ENCODE data around the gene SUN5.

The SUN5 gene

DNA sequence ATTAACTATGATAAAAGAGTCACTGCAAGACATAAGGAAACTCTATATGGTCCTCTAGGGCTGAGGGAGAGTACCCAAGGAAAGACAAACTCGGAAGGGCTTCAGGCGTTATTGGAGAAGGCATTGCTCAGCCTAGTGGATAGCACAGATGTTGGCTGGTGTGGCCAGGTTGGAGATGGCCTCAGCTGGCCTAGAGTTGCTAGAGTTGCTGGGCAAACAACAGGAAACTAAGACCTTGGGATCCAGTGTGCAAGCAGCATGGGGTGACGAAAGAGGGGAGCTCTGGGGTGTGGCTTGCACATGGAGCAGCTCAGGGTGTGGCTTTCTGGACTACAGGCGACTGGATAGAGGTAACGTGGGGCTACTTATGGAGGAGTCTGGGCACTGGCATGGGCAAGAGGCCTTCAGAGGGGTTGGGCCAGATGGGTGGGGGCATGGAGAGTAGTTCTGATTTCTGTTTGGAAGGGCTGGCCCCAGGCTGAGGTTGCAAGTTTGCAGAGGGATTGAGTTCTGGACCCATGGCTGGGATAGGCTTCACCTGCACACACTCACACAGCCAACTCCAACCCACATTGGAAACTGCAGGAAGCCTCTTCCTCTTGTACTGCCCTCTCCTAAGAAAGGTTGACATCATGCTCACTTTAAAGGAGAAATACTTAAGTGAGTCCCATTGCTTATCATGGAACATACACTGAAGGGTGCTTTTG is 22.0 kb upstream of the SUN5 start:
- Histone ChIP-seq H3K4me3 (ENCODE audit: extremely low read depth, insufficient read depth, low read length, poor library complexity, severe bottlenecking) (no peak overlapping the region), H3K27ac (ENCODE audit: low read depth, low read length, severe bottlenecking) (no peak overlapping the region), H3K36me3 (ENCODE audit: control insufficient read depth, insufficient read depth, low read length) (no peaks in the 10 kb centered on the region), H3K4me1 (ENCODE audit: control insufficient read depth, insufficient read depth, low read length, poor library complexity, severe bottlenecking) (no peaks in the 10 kb centered on the region), H3K9me3 (ENCODE audit: control insufficient read depth, low read length) (no peaks in the 10 kb centered on the region)
- WGBS, 2 experiments (ENCODE audit: insufficient coverage in 2 of 2), result 60 to 76% methylated on average over 3 to 5 of the region's 5 CpGs

GRCh38 chr20:33025318-33025876 is 21.2 kb upstream of the SUN5 start:
- H3K4me1 ChIP-seq (ENCODE audit: control insufficient read depth, insufficient read depth, low read length, poor library complexity, severe bottlenecking), result no peaks in the 10 kb centered on the region
- no peak overlapping the region for H3K4me3 ChIP-seq (ENCODE audit: extremely low read depth, insufficient read depth, low read length, poor library complexity, severe bottlenecking)
- no peaks in the 10 kb centered on the region for H3K9me3 ChIP-seq (ENCODE audit: control insufficient read depth, low read length)
- 69 to 76% methylated on average over 8 to 9 of the region's 9 CpGs for WGBS, 2 experiments (ENCODE audit: insufficient coverage in 2 of 2)
- no peaks in the 10 kb centered on the region for H3K36me3 ChIP-seq (ENCODE audit: control insufficient read depth, insufficient read depth, low read length)
- H3K27ac ChIP-seq (ENCODE audit: low read depth, low read length, severe bottlenecking), result no peak overlapping the region

- H3K9me3 ChIP-seq (ENCODE audit: control insufficient read depth, low read length), result no peaks in the 10 kb centered on the region
- no peak overlapping the region for H3K4me3 ChIP-seq (ENCODE audit: extremely low read depth, insufficient read depth, low read length, poor library complexity, severe bottlenecking)
- no peaks in the 10 kb centered on the region for H3K36me3 ChIP-seq (ENCODE audit: control insufficient read depth, insufficient read depth, low read length)
- WGBS, 2 experiments (ENCODE audit: insufficient coverage in 2 of 2), result 88 to 96% methylated on average over 2 to 4 of the region's 5 CpGs
- no peaks in the 10 kb centered on the region for H3K4me1 ChIP-seq (ENCODE audit: control insufficient read depth, insufficient read depth, low read length, poor library complexity, severe bottlenecking)
- H3K27ac ChIP-seq (ENCODE audit: low read depth, low read length, severe bottlenecking), result no peak overlapping the region
Measured at GRCh38 chr20:33024609-33025317, 20.5 kb upstream of the SUN5 start.

DNA sequence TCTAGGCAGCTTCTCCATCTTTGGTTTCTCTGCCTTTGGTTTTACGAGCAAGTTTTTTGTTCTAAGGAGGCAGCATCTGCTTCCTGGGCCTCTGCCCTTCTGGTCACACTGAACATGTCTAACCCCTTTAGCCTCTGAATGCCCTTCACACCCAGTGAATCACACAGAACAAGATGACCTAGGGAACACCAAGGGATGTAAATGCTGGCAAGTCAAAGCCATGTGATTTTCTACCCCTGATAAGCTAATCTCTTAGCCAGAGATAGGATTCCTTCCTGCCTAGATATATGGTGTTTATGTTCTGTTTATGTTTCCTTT is 20.0 kb upstream of the SUN5 start:
- WGBS, 2 experiments (ENCODE audit: insufficient coverage in 2 of 2), result 82 to 100% methylated on average over 1 of the region's 1 CpG
- Histone ChIP-seq H3K4me1 (ENCODE audit: control insufficient read depth, insufficient read depth, low read length, poor library complexity, severe bottlenecking) (no peaks in the 10 kb centered on the region), H3K36me3 (ENCODE audit: control insufficient read depth, insufficient read depth, low read length) (no peaks in the 10 kb centered on the region), H3K27ac (ENCODE audit: low read depth, low read length, severe bottlenecking) (no peak overlapping the region), H3K4me3 (ENCODE audit: extremely low read depth, insufficient read depth, low read length, poor library complexity, severe bottlenecking) (no peak overlapping the region), H3K9me3 (ENCODE audit: control insufficient read depth, low read length) (no peaks in the 10 kb centered on the region)

DNA sequence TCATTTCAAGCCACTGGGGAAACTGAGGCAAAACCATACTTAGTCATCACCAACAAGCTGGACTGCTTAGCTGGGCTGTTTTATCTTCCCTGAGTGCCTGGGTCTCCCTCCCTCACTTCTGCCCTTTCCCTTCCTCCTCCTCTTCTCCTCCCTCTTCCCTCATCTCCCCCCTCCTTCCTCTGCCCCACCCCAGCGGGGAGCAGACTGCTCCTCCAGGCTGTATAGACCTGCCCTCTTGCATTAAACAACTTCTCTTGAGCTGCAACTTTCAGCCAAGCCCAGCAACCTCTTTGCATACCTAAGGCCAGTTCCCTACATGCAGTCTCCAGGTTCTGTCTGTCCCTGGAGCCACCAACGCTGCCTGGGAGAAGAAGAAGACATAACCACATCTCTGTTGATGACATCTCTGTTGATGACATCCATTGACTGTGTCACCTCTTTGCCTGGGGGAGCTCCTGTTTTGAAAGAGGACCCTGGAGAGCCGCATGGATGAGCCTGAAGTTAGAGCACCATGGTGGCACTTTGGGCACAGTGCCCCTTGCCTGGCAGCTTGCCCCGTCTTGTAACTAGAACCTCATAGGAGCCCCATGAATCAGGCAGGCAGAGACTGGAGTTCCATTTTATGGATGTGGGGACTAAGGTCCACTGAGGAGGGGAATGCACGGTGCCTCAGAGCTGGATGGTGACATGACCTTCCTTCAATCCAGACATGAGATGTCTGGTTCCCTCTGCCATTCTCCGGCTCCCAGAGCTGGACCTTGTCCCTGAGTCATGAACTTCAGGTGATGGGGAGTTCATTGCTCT is 19.4 kb upstream of the SUN5 start:
- 76 to 77% methylated on average over 5 of the region's 6 CpGs for WGBS, 2 experiments (ENCODE audit: insufficient coverage in 2 of 2)
- Histone ChIP-seq H3K9me3 (ENCODE audit: control insufficient read depth, low read length) (no peaks in the 10 kb centered on the region), H3K27ac (ENCODE audit: low read depth, low read length, severe bottlenecking) (no peak overlapping the region), H3K4me3 (ENCODE audit: extremely low read depth, insufficient read depth, low read length, poor library complexity, severe bottlenecking) (no peak overlapping the region), H3K4me1 (ENCODE audit: control insufficient read depth, insufficient read depth, low read length, poor library complexity, severe bottlenecking) (no peaks in the 10 kb centered on the region), H3K36me3 (ENCODE audit: control insufficient read depth, insufficient read depth, low read length) (no peaks in the 10 kb centered on the region)

DNA sequence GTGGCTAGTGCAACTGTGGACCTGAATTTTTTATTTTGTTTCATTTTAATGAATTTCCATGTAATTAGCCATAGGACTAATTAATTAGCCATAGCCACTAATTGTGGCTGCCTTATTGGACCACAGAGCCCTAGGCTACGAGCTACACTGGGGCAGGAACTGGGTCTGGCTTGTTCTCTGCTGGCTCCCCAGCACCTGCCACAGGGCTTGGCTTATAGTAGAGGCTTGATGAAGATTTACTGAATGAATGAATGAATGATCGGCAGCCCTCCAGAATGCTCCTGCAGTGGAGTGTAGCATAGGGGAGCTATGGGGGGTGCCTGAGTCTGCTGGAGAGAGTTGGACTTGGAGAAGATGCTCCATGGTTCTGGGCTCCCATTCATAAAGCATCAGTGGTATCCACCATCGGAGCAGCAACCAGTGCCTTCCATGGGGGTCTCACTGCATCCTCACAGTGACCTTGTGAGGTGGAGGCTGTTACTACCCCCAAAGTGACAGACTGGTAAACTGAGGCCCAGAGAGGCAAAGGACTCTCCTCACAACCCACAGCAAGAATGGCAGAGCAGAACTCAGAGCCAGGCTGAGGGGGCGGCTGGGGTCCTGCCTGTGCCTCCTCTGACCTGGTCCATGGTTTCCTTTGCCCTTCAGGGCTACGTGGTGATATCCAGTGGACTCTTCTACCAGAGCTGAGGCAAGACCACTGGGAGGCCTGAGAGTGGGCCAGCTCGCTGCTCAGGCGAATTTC is 18.6 kb upstream of the SUN5 start:
- Histone ChIP-seq H3K27ac (ENCODE audit: low read depth, low read length, severe bottlenecking) (no peak overlapping the region), H3K9me3 (ENCODE audit: control insufficient read depth, low read length) (no peaks in the 10 kb centered on the region), H3K4me3 (ENCODE audit: extremely low read depth, insufficient read depth, low read length, poor library complexity, severe bottlenecking) (no peak overlapping the region), H3K36me3 (ENCODE audit: control insufficient read depth, insufficient read depth, low read length) (no peaks in the 10 kb centered on the region), H3K4me1 (ENCODE audit: control insufficient read depth, insufficient read depth, low read length, poor library complexity, severe bottlenecking) (no peaks in the 10 kb centered on the region)
- WGBS, 2 experiments (ENCODE audit: insufficient coverage in 2 of 2), result 85 to 90% methylated on average over 6 of the region's 7 CpGs

DNA sequence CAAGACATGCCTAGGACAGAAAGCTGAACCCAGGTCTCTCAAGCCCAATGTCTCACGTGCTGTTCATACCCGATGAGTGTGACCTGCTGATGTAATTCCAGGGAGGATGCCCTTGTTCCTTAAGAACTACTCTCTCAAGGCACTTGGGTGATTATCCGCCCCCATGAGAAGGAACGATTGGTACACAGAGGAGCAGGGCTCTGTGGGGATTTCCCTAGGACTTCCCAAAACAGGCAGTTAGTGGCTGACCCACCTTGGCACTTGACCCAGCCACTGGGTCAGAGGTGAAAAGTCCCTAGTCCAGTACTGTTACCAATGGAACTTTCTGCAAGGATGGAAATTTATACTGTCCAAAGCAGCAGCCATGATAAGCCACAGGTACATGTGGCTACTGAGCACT is 18.1 kb upstream of the SUN5 start:
- Histone ChIP-seq H3K4me3 (ENCODE audit: extremely low read depth, insufficient read depth, low read length, poor library complexity, severe bottlenecking) (no peak overlapping the region), H3K9me3 (ENCODE audit: control insufficient read depth, low read length) (no peaks in the 10 kb centered on the region), H3K4me1 (ENCODE audit: control insufficient read depth, insufficient read depth, low read length, poor library complexity, severe bottlenecking) (no peaks in the 10 kb centered on the region), H3K27ac (ENCODE audit: low read depth, low read length, severe bottlenecking) (no peak overlapping the region), H3K36me3 (ENCODE audit: control insufficient read depth, insufficient read depth, low read length) (no peaks in the 10 kb centered on the region)
- WGBS, 2 experiments (ENCODE audit: insufficient coverage in 2 of 2), result 86 to 95% methylated on average over 3 to 4 of the region's 4 CpGs

DNA sequence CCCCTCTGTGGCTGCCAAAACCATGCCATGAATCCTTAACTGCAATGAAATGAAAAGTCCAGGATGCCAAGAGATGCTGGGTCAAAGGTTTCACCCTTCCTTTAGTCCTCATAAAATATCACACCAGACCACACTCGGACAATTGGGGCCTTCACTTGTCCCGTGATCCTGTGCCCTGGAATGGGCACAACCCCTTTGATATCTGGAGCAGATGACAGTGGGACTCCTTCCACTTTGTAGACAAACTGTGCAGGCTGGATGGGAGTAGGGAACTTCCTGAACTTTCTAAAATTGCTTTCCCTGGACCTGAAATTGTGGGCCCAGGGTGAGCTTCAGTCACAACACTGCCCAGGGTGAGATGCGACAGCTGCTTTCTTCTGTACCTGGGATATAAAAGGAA is 17.6 kb upstream of the SUN5 start:
- no peaks in the 10 kb centered on the region for H3K9me3 ChIP-seq (ENCODE audit: control insufficient read depth, low read length)
- no peaks in the 10 kb centered on the region for H3K4me1 ChIP-seq (ENCODE audit: control insufficient read depth, insufficient read depth, low read length, poor library complexity, severe bottlenecking)
- H3K4me3 ChIP-seq (ENCODE audit: extremely low read depth, insufficient read depth, low read length, poor library complexity, severe bottlenecking), result no peak overlapping the region
- WGBS, 2 experiments (ENCODE audit: insufficient coverage in 2 of 2), result 77 to 84% methylated on average over 3 of the region's 3 CpGs
- no peaks in the 10 kb centered on the region for H3K36me3 ChIP-seq (ENCODE audit: control insufficient read depth, insufficient read depth, low read length)
- no peak overlapping the region for H3K27ac ChIP-seq (ENCODE audit: low read depth, low read length, severe bottlenecking)

DNA sequence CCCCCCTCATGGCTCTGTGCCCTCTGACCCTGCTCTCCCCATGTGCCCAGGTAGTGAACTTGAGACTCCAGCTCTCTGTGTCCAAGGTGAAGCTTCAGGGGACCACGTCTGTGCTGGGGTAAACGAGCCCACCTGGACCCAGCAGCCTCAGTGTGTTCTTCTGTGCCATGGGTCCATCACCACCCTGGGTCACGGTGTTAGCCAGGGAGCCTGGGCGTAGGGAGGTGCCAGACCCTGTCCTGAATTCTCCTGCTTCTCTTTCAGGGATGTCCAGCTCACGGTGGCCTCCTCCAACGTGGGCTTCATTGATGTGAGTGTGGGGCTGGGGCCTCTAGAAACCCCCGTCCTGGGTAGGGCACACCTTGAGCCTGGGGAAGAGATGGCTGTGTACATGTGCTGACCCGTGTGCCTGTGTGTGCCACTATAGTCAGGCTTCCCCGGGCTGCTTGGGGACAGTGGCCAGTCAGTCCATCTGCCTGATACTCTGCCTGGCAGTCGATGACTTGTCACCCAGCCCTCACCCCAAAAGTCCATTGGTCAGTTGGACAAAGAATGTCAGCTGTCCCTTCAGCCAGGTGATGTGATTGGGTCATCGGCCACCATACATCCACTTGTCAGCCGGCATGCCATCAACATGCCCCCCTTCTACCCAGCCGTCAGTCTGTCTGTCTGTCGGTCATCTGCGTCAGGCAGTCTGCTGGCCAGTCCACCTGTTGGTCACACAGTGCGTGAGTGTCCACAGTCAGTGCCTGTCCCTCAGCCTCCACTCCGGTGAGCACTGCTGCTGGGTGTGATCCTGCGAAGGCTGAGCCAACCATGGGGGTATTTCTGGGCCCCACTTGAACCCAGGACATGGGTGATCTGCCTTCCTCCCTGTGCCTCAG is 16.3 kb upstream of the SUN5 start:
- Histone ChIP-seq H3K9me3 (ENCODE audit: control insufficient read depth, low read length) (no peaks in the 10 kb centered on the region), H3K36me3 (ENCODE audit: control insufficient read depth, insufficient read depth, low read length) (no peaks in the 10 kb centered on the region), H3K4me3 (ENCODE audit: extremely low read depth, insufficient read depth, low read length, poor library complexity, severe bottlenecking) (no peak overlapping the region), H3K27ac (ENCODE audit: low read depth, low read length, severe bottlenecking) (no peak overlapping the region), H3K4me1 (ENCODE audit: control insufficient read depth, insufficient read depth, low read length, poor library complexity, severe bottlenecking) (no peaks in the 10 kb centered on the region)
- WGBS, 2 experiments (ENCODE audit: insufficient coverage in 2 of 2), result 93 to 94% methylated on average over 17 to 18 of the region's 18 CpGs

Measured in mesodermal cell (in vitro differentiated cells).